ENCODE measurements around the gene TP53BP1.

The TP53BP1 gene

DNA sequence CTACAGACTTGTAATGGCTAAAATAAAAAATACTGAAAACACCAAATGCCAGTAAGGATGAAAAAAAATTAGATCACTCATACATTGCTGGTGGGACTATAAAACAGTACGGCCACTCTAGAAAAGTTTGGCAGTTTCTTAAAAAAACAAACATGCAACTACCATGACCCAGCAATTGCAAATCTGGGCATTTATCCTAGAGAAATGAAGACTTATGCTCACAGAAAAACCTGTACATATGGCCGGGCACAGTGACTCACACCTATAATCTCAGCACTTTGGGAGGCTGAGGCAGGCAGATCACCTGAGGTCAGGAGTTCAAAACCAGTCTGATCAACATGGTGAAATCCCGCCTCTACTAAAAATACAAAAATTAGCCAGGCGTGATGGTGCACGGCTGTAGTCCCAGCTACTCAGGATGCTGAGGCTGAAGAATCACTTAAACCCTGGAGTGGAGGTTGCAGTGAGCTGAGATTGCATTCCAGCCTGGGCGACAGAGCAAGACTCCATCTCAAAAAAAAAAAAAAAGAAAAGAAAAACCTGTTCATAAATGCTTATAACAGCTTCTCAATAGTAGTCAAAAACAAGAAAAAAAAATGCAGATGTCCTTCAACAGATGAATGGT is 5.6 kb downstream of the TP53BP1 start:
- no peak for DNase-seq (ENCODE audit: low read depth)

DNA sequence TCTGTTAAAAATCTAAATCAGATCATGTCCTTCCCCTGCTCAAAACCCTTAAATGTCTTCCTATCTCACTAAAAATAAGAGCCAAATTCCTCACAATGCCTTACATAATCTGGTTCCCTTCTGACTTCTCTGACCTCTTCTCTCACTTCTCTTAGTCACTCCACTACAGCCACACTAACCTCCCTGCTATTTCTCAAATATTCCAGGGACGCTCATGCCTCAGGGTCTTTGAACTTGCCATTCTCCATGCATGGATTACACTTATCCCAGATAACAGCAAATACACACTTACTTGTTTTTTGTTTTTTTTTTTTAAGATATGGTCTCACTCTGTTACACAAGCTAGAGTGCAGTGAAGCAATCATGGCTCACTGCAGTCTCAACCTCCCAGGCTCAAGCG is 8.5 kb downstream of the TP53BP1 start:
- DNase-seq (ENCODE audit: low read depth), result no peak

- DNase-seq (ENCODE audit: low read depth), result no peak
Measured at GRCh38 chr15:43483297-43484128, 9.4 kb downstream of the TP53BP1 start.

DNA sequence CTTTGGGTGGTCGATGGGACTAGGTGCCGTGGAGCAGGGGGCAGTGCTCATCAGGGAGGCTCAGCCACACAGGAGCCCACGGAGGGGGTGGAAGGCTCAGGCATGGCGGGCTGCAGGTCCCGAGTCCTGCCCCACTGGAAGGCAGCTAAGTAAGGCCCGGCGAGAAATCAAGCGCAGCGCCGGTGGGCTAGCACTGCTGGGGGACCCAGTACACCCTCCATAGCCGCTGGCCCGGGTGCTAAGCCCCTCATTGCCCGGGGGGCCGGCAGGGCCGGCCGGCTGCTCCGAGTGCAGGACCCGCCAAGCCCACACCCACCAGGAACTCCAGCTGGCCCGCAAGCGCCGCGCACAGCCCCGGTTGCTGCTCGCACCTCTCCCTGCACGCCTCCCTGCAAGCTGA is 19.1 kb downstream of the TP53BP1 start:
- DNase-seq (ENCODE audit: low read depth), result no peak

DNA sequence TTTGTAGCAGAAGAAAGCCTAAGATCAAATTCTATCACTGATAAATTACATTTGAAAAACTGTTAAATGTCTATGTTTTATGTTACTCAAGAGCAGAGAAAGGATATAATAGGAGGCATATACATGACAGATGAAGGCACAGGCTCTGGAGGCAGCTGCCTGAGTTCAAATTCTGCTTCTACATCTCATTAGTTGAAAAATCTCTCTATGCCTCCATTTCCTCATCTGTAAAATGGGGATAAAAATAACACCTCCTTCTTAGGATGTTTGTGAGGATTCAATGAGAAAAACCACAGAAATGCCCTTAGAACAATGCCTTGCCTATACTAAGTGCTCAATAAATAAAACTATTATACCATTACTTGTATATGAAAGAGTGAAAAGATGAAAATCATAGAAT is 21.0 kb downstream of the TP53BP1 start:
- DNase-seq (ENCODE audit: low read depth), result no peak

DNA sequence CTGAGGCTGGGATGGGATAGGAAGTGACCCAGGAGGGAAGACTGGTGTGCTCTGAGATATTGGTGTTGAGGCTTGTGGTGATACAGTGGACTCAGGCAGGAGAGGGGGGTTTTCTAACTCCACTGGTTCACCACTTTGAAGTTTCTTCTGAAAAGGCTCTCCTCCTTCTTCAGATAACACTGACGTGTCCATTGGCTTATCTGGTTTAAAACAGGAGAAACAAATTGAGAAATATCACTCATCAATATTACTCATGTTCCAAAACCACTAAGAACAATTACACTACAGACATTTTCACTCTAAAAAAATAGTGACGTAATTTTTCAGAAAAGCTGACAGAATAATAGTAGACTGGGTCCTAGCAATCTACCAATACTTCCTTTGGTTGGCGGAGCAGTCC is 23.1 kb downstream of the TP53BP1 start:
- no peak for DNase-seq (ENCODE audit: low read depth)

GRCh38 chr15:43465100-43465499 is 27.9 kb downstream of the TP53BP1 start:
- DNase-seq (ENCODE audit: low read depth), result no peak

GRCh38 chr15:43463998-43464397 is 29.0 kb downstream of the TP53BP1 start:
- no peak for DNase-seq (ENCODE audit: low read depth)

- no peak for DNase-seq (ENCODE audit: low read depth)
Measured at GRCh38 chr15:43463507-43463906, 29.4 kb downstream of the TP53BP1 start.

GRCh38 chr15:43449981-43450380 is 43.0 kb downstream of the TP53BP1 start:
- DNase-seq (ENCODE audit: low read depth), result no peak

DNA sequence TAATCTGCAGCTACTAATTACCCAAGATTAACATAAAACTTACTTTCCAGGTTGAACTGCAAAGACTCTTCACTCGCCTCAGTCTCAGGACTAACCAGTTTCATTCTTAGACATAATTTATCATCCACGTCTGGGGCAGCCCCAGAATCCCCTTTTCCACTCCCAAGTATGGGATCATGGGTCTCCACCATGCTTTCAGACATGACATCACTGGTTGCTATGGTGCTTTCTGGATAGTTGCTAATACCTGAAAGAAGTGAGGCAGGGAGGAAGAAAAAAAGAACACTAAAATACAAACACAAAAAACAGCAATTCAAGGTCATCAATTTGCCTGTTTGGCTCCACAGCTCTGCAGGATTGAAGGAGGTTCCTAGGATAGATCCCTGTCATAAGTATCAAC is 46.6 kb downstream of the TP53BP1 start:
- no peak for DNase-seq (ENCODE audit: low read depth)

- no peak for DNase-seq (ENCODE audit: low read depth)
Measured at GRCh38 chr15:43441316-43441715, 51.6 kb downstream of the TP53BP1 start.

DNA sequence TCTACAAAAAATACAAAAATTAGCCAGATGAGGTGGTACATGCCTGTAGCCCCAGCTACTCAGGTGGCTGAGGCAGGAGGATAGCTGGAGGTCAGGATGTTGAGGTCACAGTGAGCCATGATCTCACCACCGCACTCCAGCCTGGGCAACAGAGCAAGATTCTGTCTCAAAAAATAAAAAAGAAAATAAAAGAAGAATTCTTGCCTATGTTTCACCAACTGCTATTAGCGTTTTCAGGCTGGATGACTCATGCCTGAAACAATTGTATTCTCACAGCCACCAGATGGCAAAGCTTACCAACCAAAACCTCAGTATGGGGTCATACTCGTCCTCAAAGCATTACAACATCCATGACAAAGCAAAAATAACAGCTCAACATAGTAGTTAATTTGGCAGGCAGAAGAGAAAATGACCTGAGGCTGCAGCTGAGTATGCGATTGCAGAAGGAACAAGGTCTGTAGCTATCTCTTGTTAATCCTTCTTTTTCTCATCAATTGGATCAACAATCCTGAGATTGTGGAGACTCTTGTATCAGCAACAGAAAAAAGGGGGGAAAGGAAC is 52.2 kb downstream of the TP53BP1 start:
- DNase-seq (ENCODE audit: low read depth), result no peak

GRCh38 chr15:43439268-43439667 is 53.7 kb downstream of the TP53BP1 start:
- no peak for DNase-seq (ENCODE audit: low read depth)

GRCh38 chr15:43436395-43436794 is 56.6 kb downstream of the TP53BP1 start:
- DNase-seq (ENCODE audit: low read depth), result no peak

DNA sequence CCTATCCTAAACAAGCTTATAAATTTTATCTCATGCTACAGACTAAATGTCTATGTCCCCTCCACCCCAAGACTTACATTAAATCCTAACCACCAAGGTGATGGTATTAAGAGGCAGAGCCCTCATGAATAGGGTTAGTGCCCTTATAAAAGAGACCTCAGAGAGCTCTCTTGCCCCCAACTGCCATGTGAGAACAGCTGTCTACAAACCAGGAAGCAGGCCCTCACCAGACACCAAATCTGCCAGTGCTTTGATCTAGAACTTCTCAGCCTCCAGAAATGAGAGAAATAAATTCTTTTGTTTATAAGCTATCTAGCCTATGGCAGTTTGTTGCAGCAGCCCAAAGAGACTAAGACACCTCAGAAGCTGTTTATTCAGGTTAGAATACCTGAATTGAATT is 58.5 kb downstream of the TP53BP1 start:
- no peak for DNase-seq (ENCODE audit: low read depth)

- no peak for DNase-seq (ENCODE audit: low read depth)
Measured at GRCh38 chr15:43433661-43434303, 59.2 kb downstream of the TP53BP1 start.

DNA sequence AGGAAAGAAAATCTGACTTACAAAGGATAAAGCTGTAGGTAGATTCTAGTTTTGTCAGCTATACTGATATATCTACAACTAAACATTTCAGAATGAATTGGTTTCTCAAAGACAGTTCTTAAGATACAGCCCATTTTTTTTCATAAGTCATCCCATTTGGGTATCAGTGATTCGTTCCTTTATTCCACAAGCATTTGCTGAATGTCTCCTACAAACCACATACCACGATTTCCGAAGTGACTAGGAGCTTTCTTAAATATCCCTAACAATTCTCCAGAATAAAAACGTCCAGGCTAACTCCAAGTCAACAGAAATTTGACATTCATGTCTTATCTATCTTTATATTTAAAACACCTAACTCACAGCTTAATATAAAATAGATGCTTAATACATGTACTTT is 59.8 kb downstream of the TP53BP1 start:
- no peak for DNase-seq (ENCODE audit: low read depth)

DNA sequence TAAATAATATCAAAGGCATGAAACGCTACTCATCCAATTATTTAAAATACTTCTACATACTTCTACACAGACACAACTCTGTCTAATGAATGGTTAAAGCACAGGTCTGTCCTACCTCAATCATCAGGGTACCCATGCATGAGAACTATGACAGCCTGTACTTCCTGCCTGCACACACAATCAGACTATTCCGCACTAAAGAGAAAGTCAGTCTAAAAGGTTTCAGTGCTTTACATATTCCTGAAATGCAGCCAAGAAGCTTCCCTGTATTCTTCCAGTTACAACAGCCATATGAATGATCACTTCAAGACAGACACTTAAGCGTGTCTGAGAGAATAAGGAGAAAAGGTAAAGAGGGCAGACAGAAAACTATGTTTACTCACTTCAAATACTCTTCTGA is 63.3 kb downstream of the TP53BP1 start:
- DNase-seq (ENCODE audit: low read depth), result no peak

GRCh38 chr15:43423793-43424192 is 69.2 kb downstream of the TP53BP1 start:
- no peak for DNase-seq (ENCODE audit: low read depth)

DNA sequence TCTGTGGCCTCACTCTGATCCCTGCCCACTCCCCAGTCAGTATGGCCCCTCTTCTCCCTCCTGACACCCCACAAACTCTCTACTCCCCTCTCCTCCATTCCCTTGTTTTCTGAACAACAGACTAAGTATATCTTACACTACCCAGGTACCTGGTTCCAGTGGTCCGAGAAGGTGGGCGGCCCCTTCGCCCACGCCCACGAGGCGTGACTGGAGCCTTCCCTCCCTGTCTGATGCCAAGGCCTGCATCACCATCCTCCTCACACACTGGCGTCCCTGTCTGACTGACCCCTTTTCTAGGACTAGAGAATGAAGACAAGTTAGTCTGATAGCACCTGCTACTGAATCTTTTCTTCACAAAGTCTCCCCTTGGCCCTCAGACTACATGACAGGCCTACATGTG is 72.1 kb downstream of the TP53BP1 start:
- no peak for DNase-seq (ENCODE audit: low read depth)

DNA sequence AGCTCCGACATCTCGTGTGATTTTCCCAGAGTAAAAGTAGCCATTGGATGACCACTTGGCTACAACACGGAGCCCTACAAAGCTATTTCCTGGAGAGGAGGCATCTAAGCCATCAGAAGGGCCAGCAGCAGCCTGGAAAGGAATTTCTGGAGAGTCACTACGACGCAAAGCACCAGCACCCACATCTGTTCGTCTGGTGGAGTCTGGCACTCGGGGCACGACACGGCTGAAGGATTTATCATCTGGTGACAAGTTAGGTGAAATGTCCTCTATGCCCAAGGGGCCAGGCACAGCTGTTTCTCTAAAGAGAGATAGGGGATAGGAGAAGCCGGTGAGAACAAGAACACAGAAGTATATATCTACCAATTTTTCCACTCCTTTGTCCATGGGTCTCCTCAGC is 72.5 kb downstream of the TP53BP1 start:
- DNase-seq (ENCODE audit: low read depth), result no peak

GRCh38 chr15:43414196-43414595 is 78.8 kb downstream of the TP53BP1 start:
- DNase-seq (ENCODE audit: low read depth), result no peak

All from T follicular helper cell (primary cell).